ENCODE data around the gene RAPGEF4. TPM values are rescaled to one million over a fixed set of nuclear protein-coding genes. Genes with fewer than 3 reads are reported as not detected.

RAPGEF4 gene
- total RNA-seq, 3 donors from 2014 or later, result 1.2 to 2.8 (median 2.2) TPM

- no peaks in the 10 kb centered on the region for H3K9me3 ChIP-seq
- intact Hi-C loops (cut with DNase I, micrococcal nuclease), result no loop called here
- ATAC-seq, result peak; percentile 36
- no peak for TF ChIP-seq CTCF (IDR thresholded peaks at IDR 0.05)
- DNase-seq, result no peak
- no peak overlapping the region for H3K4me3 ChIP-seq
- H3K4me1 ChIP-seq (ENCODE audit: low read depth), result peaks cover 3% of the 10 kb centered on the region
- no peaks in the 10 kb centered on the region for H3K36me3 ChIP-seq (ENCODE audit: low read depth)
Observed at GRCh38 chr2:172949522-172949921, 213.9 kb downstream of the RAPGEF4 start.

- no peaks in the 10 kb centered on the region for H3K9me3 ChIP-seq
- no peak for TF ChIP-seq CTCF (IDR thresholded peaks at IDR 0.05)
- no peaks in the 10 kb centered on the region for H3K36me3 ChIP-seq (ENCODE audit: low read depth)
- intact Hi-C loops (cut with DNase I, micrococcal nuclease), result no loop called here
- DNase-seq (no peak), ATAC-seq (no peak)
- peaks cover 3% of the 10 kb centered on the region for H3K4me1 ChIP-seq (ENCODE audit: low read depth)
- no peak overlapping the region for H3K4me3 ChIP-seq
Observed at GRCh38 chr2:172950565-172950964, 214.9 kb downstream of the RAPGEF4 start.

GRCh38 chr2:172951554-172951953 is 215.9 kb downstream of the RAPGEF4 start:
- intact Hi-C loops (cut with DNase I, micrococcal nuclease), result no loop called here
- H3K4me1 ChIP-seq (ENCODE audit: low read depth), result peaks cover 3% of the 10 kb centered on the region
- no peak for DNase-seq
- no peak overlapping the region for H3K4me3 ChIP-seq
- ATAC-seq, result peak; percentile 31
- H3K36me3 ChIP-seq (ENCODE audit: low read depth), result no peaks in the 10 kb centered on the region
- no peaks in the 10 kb centered on the region for H3K9me3 ChIP-seq
- no peak for TF ChIP-seq CTCF (IDR thresholded peaks at IDR 0.05)

- ATAC-seq, result no peak
- Histone ChIP-seq H3K4me3 (no peak overlapping the region), H3K36me3 (ENCODE audit: low read depth) (no peaks in the 10 kb centered on the region), H3K9me3 (no peaks in the 10 kb centered on the region), H3K4me1 (ENCODE audit: low read depth) (peaks cover 3% of the 10 kb centered on the region)
- DNase-seq, result no peak
- TF ChIP-seq CTCF (IDR thresholded peaks at IDR 0.05), result no peak
- intact Hi-C loops (cut with DNase I, micrococcal nuclease), result no loop called here
Observed at GRCh38 chr2:172953411-172953810, 217.8 kb downstream of the RAPGEF4 start.

GRCh38 chr2:172953970-172954852 is 218.6 kb downstream of the RAPGEF4 start:
- Histone ChIP-seq H3K4me3 (no peak overlapping the region), H3K9me3 (no peaks in the 10 kb centered on the region), H3K4me1 (ENCODE audit: low read depth) (peaks cover 1% of the 10 kb centered on the region), H3K36me3 (ENCODE audit: low read depth) (no peaks in the 10 kb centered on the region)
- intact Hi-C loops (cut with DNase I, micrococcal nuclease), result no loop called here
- ATAC-seq (no peak), DNase-seq (no peak)
- TF ChIP-seq CTCF (IDR thresholded peaks at IDR 0.05), result no peak

Measured in mucosa of descending colon (tissue), 3 donors.